GF-D8 (cell line): ENCODE data around the gene MXD4.

Experiments used
- DNase-seq: peaks from one replicate; lab custom pipeline; 2025; lab: John Stamatoyannopoulos, UW

MXD4 gene

GRCh38 chr4:2291705-2292645 lies 30.1 kb upstream of the MXD4 start:
- DNase-seq: no peak

- no peak for DNase-seq
Observed at GRCh38 chr4:2290974-2291704, 29.2 kb upstream of the MXD4 start.

- DNase-seq: no peak
Observed at GRCh38 chr4:2290488-2290887, 28.6 kb upstream of the MXD4 start.

GRCh38 chr4:2289955-2290333 lies 28.0 kb upstream of the MXD4 start:
- DNase-seq: no peak

GRCh38 chr4:2289311-2289954 lies 27.5 kb upstream of the MXD4 start:
- no peak for DNase-seq

GRCh38 chr4:2288051-2288541 lies 26.2 kb upstream of the MXD4 start:
- DNase-seq: no peak

GRCh38 chr4:2287594-2287915 lies 25.6 kb upstream of the MXD4 start:
- DNase-seq: no peak

GRCh38 chr4:2286904-2287593 lies 25.1 kb upstream of the MXD4 start:
- DNase-seq: no peak

- DNase-seq: no peak
Observed at GRCh38 chr4:2285613-2286381, 23.9 kb upstream of the MXD4 start.

GRCh38 chr4:2284934-2285612 lies 23.2 kb upstream of the MXD4 start:
- no peak for DNase-seq

- DNase-seq: no peak
Observed at GRCh38 chr4:2284161-2284933, 22.4 kb upstream of the MXD4 start.

- no peak for DNase-seq
Observed at GRCh38 chr4:2283199-2283711, 21.3 kb upstream of the MXD4 start.

GRCh38 chr4:2281575-2282343 lies 19.9 kb upstream of the MXD4 start:
- DNase-seq: peak; percentile 34

GRCh38 chr4:2280531-2281300 lies 18.8 kb upstream of the MXD4 start:
- DNase-seq: no peak

GRCh38 chr4:2277956-2278355 lies 16.0 kb upstream of the MXD4 start:
- DNase-seq: no peak

- DNase-seq: no peak
Observed at GRCh38 chr4:2276581-2277325, 14.8 kb upstream of the MXD4 start.

GRCh38 chr4:2275546-2276251 lies 13.8 kb upstream of the MXD4 start:
- DNase-seq: no peak
